ENCODE results near the gene MEX3C.

MEX3C gene

DNA sequence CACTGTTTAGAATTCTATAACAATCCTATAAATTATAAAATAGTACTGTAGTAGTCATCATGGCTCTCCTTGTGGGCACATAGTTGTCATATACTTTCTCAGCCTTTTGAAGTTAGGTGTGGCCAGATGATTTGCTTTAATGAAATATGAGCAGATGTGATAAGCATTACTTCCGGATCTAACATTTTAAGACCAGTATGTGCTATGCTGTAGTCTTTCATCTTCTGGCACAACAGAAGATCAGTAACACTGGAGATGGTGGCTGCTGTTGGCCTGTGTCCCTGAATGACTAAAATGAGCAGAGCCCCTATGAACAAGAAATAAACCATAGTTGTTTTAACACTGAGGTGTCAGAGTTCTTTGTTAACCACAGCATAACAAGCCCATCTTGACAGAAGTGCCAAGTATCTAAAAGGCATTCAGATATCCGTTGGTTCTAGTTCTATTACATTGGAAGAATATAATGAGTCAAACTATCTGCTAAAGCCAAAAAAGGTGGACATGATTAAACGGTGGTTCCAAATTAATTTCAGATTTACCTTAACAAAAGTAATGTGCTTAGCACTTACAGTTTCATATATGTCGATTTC is 6.3 kb downstream of the MEX3C start:
- no peak for DNase-seq

DNA sequence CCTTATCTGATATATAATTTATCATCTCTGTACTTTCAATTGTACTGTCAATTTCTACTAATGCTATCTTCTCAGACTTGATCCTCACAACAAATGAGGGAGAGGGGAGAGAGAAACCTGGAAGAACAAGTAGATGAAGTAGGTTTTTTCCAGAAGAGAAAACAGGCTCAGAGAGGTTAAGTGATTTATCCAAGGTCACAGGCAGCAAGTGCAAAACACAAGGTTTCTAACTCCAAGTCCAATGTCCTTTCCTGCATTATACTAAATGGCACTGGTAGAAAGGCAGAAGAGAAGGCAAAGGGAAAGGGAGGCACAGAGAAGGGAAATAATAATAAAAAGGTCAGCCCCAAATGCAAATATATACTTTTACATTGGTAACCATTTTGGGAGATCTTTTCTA is 7.5 kb downstream of the MEX3C start:
- DNase-seq = no peak

DNA sequence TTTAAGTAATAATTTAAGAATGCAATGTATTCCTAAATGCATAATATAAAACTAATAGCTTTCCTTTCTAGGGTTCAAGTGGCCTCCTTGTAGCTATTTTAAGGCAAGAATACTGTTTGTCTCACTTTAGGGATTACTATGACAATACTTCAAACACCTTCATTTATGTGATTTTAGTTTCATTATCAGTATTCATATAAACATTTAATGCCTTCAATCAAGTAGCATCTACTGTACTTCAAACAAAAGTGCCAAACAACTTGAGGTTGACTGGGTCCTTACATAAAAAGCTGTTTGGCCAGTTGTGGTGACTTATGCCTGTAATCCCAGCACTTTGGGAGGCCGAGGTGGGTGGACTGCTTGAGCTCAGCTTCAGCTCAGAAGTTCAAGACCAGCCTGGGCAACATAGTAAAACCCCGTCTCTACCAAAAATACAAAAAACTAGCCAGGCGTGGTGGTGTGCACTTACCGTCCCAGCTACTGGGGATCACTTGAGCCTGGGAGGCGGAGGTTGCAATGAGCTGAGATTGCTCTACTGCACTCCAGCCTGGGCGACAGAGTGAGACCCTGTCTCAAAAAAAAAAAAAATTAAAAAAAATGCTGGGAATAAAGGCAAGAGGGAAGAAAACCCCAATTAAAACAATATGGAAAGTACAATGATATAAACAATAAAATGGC is 9.3 kb downstream of the MEX3C start:
- DNase-seq = no peak

DNA sequence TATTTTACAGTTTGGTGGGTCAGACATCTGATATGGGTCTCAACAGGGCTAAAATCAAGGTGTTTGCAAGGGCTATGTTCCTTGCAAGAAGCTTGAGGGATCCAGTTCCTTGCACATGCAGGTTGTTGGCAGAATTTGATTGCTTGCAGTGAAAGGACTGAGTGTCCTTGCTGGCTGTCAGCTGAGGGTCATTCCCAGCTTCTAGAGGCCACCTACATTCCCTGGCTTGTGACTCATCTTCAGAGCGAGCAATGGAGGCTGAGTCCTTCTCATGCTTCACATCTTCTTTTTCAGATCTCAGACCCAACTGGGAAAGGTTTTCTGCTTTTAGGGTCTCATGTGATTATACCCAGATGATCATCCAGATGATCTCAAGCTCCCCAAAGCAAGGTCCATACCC is 12.4 kb downstream of the MEX3C start:
- peak in 3 of 4 experiments; percentile 17 to 37 (median 30) for DNase-seq

DNA sequence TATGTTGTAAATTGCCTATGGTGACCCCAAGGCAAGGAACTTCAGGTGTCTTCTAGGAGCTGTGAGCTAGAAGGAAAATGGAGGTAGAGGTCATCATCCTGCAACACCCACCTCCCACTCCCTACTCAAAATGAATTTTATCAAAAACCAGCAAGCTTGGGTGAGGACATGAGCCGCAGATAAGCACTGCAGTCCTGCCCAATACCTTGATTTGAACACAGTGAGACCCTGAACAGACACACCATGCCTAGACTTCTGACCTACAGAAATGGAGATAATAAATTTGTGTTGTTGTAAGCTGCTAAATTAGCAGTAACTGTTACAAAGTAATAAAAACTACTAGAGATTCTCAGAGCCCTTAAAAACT is 13.4 kb downstream of the MEX3C start:
- no peak for DNase-seq

DNA sequence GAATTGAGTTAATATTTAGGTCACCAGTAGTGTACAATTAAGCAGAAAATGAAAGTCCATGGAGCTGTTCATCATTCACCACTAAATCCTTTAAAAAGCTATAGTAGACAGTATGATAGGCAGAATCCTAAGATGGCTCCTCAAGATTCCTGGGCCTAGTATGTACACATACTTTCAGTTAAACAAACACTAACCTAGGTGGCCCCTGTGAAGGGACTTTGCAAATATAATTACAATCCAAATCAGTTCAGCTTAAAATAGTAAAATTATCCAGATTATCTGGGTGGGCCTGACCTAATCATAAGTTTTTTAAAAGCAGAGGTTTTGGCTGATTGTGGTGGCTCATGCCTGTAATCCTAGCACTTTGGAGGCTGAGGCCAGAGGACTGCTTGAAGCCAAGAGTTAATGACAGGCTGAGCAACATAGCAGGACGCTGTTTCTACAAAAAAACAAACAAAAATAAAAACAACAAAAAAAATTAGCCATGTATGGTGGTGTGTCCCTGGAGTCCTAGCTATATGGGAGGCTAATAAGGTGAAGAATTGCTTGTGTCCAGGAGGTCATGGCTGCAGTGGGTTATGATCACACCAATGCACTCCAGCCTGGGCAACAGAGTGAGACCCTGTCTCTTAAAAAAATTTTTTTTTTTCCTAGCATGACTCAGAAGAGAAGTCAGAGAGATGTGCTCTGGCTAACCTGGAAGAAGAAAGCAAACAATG is 13.9 kb downstream of the MEX3C start:
- DNase-seq = no peak

DNA sequence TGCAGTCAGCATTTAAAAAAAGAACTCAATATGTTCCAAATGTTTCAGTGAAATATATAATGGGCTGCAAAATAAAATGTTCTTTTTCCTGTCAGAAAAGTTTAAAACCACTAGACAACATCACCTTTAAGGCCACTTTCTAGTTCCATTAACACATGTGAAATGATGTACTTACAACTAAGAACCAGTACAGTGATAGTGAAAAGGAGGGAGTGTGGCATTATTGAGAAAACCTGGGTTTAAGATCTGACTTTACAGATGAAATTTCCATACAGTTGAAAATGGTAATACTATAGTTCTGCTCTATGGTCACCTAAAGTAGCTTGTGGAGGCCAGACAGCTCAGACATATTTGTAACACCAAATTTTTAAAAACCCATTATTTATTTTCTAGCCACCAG is 14.7 kb downstream of the MEX3C start:
- no peak for DNase-seq

DNA sequence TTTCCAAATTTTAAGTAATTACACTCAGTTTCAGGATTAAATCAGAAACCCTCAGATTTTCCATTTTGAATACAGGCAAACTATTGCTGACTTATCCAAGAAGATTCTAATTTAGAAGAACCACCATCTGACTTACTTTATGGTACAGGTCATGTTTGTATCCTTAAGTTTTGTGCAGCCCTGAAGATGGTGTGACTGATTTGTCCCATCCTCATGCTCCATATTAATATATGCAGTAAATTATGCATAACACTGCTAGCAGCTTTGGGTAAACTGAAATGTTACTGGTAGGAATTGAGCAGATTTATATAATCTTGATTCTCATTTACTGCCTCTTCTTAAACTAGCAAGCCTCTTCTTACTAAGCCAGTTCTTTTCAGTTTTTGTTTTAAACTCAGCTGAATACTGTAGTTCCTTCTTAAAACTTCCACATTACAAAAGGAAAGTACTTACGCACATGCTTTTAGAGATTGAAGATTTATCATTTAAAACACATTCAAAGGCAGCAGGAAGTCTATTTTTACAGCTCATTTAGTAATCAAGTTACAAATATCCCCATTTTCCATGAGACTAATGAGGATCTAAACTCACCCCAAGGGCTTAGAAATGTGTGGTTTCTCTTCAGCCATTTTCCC is 25.7 kb downstream of the MEX3C start:
- DNase-seq = peak in 2 of 4 experiments; percentile 61 to 64

DNA sequence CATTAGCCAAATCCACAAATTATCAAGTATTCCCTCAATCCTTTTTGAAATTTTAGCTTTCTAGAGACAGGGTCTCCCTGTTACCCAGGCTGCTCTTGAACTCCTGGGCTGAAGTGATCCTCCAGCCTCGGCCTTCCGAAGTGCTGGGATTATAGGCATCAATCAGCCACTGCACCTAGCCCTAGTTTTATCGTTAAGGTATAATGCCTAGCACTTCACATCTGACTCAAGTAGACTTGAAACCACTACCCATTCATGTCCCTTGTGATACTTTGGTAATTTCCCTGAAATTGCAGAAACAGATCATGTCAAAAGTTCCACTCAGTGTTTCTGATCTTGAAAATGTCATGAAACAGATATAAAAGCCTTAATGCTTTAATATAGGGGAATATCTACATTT is 26.3 kb downstream of the MEX3C start:
- peak in 2 of 4 experiments; percentile 38 to 41 for DNase-seq

DNA sequence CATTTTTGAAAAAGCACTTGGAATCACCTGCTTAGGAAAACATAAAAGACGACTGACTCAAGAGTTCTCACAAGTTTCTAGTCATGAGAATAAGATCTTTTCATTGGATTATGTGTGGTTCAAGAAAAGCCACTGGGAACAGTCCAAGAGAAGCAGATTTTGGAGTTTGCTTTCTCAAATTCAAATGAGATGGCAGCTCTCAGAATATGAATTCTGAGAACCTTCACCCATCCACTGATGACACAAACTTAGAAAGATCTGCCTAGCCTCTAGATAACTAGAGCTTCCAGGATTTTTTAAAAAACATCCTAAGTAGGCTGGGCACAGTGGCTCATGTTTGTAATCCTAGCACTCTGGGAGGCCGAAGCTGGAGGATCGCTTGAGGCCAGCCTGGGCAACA is 26.8 kb downstream of the MEX3C start:
- DNase-seq = no peak

DNA sequence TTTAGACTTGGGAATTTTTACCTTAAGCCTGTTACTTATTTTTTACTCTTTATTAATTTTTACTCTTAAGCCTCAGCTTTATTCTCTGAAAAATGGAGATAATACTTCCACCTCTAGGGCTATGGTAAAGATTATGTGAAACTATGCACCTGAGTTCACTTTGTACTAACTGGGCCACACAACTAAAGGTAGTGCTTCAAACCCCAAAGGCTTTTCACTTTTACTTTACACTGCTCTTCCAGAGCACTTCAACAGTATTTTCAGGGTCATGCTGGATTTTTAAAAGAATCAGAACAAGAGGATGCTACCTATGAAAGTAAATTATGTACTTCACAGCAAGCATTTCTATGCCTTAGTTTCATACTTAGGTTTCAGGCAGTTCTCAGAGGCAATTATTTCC is 27.8 kb downstream of the MEX3C start:
- no peak for DNase-seq

DNA sequence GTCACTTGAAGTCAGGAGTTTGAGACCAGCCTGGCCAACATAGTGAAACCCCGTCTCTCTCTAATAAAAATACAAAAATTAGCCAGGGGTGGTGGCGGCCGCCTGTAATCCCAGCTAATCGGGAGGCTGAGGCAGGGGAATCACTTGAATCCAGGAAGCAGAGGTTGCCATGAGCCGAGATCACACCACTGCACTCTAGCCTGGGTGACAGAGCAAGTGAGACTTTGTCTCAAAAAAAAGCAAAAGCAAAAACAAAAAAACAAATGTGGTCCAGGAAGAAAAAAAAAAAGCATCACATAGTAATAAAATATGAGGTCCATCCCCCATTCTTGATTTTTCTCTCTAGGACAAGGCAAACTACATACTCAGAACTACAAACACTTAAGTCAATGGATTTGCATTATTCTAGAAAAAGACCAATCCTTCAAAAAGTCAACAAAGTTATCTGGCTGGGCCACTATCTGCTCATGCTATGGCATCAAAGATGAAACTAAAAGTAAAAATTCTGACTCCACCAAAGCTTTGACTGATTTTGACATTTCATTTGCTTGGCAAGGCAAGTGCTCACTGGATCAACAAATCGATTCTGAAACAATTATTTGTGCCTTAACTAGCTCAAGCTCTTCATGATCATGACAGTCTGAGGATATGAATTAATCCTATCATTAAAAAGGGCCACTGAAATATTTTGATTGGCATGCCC is 28.4 kb downstream of the MEX3C start:
- no peak for DNase-seq

DNA sequence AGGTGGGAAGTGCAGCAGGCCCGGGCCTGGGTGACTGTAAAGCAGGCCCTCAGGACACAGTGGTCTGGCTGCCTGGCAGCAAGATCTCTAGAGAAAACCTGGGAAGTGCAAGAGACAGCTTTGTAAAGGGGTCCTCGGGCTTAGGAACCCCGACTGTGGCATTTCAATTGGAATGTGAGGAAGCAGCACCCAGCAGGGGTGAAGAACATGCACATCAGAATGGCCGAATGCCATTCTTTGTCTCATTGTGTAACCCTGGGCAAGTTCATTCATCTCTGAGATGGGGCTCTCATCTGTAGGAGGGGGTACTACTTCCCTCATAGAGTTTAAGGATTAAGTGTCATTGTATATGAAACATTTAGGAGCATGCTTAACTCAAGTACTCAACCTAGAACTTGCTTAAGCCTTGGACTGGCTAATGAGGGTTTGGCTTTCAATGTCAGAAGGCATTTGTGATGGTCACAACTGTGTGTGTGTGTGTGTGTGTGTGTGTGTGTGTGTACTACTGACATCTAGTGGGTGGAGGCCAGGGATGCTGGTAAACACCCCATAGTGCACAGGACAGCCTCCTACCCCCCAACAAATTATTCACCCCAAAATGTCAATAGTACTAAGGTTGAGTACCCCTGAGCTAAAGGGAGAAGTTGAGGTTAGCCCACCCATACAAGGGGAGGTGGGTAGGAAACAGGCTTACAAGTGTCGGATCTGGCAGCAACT is 29.3 kb downstream of the MEX3C start:
- no peak for DNase-seq

DNA sequence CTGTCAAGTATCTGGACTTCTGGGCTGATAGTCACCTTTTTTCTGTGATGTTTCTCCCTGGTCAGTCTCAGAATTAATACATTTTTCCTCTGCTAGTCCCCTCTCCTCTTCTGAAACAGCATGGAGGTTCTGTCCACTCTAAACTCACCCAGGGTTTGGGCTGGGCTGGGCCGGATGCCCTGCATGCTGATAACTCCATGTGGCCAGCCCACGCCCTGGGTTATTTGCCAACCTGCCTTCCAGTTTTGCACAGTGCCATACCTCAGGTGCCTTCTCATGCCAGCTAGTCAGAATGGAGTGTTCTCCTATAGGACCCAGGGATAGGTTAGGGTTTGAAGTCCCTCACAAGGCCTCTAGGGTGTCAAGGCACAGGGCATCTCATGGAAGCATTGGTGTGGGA is 32.2 kb downstream of the MEX3C start:
- DNase-seq = no peak

DNA sequence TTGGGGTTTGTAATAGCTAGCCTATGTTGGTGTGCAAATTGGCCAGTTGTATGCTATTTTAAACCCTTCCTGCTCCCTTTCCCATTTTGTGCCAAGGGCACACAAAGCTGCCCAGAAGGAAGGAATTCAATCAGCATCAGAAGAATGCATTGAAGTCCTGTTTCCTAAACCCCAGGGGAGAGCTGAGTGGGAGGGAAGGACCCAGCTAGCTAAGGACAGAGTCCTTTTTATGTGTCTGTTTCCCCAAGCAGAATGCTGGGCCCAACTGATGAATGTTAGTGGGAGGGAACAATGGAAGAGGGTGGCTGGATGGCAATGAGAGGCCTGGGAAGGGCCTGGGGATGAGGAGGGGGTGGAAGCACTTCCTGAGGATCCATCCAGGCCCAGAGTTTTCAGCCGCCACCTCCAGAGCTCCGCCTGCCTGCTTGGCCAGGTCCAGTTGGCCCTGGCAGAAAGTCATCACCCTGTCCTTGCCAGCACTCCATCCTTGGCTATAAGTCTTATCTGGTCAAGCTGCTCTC is 32.7 kb downstream of the MEX3C start:
- DNase-seq = no peak

DNA sequence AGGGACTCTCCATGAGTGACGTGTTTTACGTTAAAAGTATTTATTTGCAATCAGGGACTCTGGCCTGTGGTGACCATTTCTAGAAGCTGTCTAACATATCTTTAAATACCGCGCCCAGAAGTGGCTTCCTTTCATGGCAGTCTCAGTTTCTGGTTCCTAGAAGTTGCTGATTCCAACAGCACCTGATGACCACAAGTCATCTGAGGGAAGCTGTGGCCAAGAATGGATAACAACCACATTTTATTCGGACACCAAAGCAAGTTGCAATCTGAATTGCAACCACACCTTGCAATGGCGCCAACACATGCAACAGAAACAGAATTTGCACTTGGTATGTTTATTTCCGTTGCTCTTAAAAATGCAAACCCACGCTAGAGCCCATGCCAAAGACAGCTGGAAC is 33.1 kb downstream of the MEX3C start:
- no peak for DNase-seq

DNA sequence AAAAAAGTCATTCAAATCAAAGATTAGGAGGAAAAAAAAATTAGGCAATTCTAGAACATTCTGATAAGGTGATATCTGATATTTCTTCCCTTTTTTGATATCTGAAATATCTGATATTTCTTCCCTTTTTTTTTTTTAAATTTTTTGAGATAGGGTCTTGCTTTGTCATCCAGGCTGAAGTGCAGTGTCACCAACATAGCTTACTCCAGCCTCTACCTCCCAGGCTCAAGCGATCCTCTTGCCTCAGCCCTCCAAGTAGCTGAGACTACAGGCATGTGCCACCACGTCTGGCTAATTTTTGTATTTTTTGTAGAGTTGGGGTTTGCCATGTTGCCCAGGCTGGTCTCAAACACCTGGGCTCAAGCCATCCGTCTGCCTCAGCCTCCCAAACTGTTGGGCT is 33.9 kb downstream of the MEX3C start:
- DNase-seq = no peak

DNA sequence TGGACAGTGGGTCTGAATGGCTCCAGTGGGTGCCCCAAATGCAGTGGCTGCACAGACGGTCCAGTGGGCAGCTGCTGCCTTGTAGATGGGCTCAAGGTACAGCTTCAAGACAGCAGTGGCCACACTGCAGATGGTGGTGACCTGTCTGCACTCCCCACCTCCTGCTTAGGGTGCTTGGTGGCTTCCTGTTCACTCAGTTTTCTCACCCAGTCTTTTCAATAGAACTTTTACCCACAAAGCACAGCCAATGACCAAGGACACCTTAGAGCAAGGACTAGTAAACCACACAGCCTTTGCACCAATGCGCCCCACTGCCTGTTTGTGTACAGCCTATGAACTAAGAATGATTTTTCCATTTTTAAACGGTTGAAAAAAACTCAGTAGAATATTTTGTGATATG is 34.9 kb downstream of the MEX3C start:
- no peak for DNase-seq

DNA sequence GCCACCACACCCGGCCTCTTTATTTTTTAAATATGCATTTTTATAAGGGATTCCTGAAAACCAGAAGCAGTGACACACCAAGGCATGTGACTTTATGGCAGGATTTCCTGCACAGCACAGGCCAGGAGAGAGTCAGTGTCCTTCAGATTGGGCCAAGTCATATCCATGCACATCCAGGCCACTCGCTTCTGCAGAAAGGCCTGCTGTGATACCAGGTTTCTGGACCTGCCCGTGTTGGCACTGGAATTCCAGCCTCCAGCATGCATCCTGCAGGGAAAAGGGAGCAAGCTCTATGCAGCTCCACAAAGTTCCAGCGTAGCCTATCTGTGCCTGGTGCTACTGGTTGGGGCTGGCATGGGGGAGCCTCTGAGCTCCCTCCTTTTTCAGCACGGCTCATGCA is 36.8 kb downstream of the MEX3C start:
- DNase-seq = no peak

DNA sequence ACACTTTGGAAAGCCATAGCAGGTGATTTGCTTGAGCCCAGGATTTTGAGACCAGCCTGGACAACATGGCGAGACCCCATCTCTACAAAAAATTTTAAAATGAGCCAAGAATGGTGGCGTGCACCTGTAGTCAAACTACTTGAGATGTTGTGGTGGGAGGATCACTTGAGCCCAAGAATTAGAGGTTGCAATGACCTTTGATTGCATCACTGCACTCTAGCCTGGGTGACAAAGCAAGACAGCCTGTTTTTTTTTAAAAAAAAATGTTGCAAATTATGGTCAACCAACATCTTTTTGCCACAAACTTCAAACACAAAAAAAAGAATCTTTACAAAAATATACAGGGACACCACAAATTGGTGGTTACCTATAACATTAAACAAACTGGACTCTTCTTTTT is 40.3 kb downstream of the MEX3C start:
- DNase-seq = peak in 2 of 4 experiments; percentile 15 to 17

DNA sequence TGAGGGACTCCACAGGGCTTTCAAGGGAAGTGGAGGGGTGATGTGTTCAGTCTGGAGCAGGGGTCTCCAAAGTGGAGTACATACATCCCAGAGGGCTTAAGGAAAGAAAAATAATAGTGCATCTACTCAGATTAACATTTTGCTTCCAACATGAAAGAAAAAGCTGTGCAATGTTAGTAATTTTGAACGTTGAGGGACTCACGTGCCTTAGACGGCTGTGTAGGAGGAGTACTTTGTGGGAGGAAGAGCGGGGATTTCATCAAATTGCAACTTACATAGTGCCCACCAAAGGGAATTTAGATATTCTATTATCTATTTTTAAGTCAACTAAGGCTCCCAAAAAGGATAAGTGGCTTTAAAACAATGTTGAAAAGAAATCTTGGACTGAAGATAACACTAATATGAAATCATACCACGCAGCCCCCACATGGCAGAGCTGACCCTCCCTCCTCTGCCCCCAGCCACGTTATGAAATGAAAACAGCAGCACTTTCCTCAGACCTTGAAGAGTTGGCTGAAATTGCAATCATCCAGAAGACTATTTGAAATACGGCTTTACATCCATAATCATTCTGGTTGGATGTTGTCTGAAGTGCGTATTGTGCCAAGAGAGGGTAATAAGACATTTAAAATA is 42.9 kb downstream of the MEX3C start:
- peak in 1 of 4 experiments; percentile 10 for DNase-seq
